Suprapubic skin (tissue), 4 donors: ENCODE results near the gene ROBO1.

Experiments used
- POLR2A ChIP-seq, 2 donors: fragments of 450-650 bp; IDR thresholded peaks; one replicate each; pipeline ENCODE4 v1.6.1; 2017; ENCODE audit warnings: antibody characterized with exemption in 2 of 2, mild to moderate bottlenecking in 2 of 2, moderate library complexity in 2 of 2
- POLR2AphosphoS5 ChIP-seq, 3 donors: sonication (generic); formaldehyde crosslinking; IDR thresholded peaks; one replicate each; pipeline ENCODE4 v1.6.1; 2017; ENCODE audit warnings: antibody characterized with exemption in 3 of 3

DNA sequence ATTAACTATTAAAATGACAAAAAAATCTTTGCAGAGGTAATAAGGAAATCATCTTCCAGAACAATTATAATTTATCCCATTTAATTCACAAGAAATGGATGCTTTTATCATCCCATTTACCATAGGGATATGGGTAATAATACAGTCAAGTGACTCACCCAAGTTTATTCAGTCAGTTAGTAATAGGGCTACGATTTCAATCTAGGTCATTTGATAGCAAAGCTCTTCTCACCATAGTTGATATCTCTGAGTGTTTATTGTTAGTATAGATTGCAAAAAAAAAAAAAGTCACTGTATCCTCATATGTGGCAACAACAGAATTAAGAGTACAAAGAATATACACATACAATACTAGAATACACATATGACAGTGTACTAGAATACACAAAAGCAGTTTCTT, 797.1 kb downstream of the ROBO1 start:
- TF ChIP-seq POLR2A (IDR thresholded peaks at IDR 0.05) (no peak), POLR2AphosphoS5 (IDR thresholded peaks at IDR 0.05) (no peak)
